Effector memory CD8-positive, alpha-beta T cell (primary cell): ENCODE measurements around the gene CFAP74.
A peak's percentile ranks its signal among the peaks of the same experiment; 100 is the strongest.

Source experiments
- ATAC-seq: fragments of 150-1000 bp; cut with Tn5 transposase; replicated peaks from 2 replicates; pipeline ENCODE4 v1.10.0; 2021; ENCODE audit warnings: mild to moderate bottlenecking, moderate library complexity
- DNase-seq, 3 experiments: peaks; one replicate each; pipeline ENCODE4 v3.0.0; 2021
- H3K27ac Mint-ChIP-seq, 2 donors: one replicate each; pipeline ENCODE4 v1.8.0; 2022; ENCODE audit warnings: mild to moderate bottlenecking in 2 of 2, mixed read lengths in 2 of 2, moderate library complexity in 2 of 2
- H3K27me3 Mint-ChIP-seq, 2 donors: one replicate each; pipeline ENCODE4 v1.8.0; 2022; ENCODE audit warnings: mixed read lengths in 2 of 2
- H3K36me3 Mint-ChIP-seq: one replicate; pipeline ENCODE4 v1.8.0; 2022; ENCODE audit warnings: mild to moderate bottlenecking, moderate library complexity, mixed read lengths; ENCODE audit not compliant: insufficient read depth
- H3K4me1 Mint-ChIP-seq, 2 donors: one replicate each; pipeline ENCODE4 v1.8.0; 2022; ENCODE audit warnings: low read depth in 2 of 2, mixed read lengths in 2 of 2
- H3K4me3 Mint-ChIP-seq, 2 donors: one replicate each; pipeline ENCODE4 v1.8.0; 2022; ENCODE audit warnings: mild to moderate bottlenecking in 2 of 2, mixed read lengths in 2 of 2, moderate library complexity in 2 of 2
- H3K9me3 Mint-ChIP-seq, 2 donors: one replicate each; pipeline ENCODE4 v1.8.0; 2022; ENCODE audit warnings: mixed read lengths in 2 of 2

CFAP74 gene

GRCh38 chr1:1907098-1907736 lies 96.4 kb downstream of the CFAP74 start:
- Mint-ChIP-seq H3K4me3 (peak overlapping the region in 1 of 2 donors; percentile 69), H3K4me1 (peaks cover 12 to 18% of the 10 kb centered on the region in 2 donors), H3K27me3 (no peaks in the 10 kb centered on the region), H3K9me3 (no peaks in the 10 kb centered on the region), H3K27ac (no peak overlapping the region), H3K36me3 (peaks cover 10% of the 10 kb centered on the region)
- ATAC-seq (no peak), DNase-seq (no peak)

GRCh38 chr1:1906185-1907097 lies 97.1 kb downstream of the CFAP74 start:
- Mint-ChIP-seq H3K4me3 (peak overlapping the region; percentile 50 to 69), H3K9me3 (no peaks in the 10 kb centered on the region), H3K4me1 (peaks cover 12 to 15% of the 10 kb centered on the region in 2 donors)

DNA sequence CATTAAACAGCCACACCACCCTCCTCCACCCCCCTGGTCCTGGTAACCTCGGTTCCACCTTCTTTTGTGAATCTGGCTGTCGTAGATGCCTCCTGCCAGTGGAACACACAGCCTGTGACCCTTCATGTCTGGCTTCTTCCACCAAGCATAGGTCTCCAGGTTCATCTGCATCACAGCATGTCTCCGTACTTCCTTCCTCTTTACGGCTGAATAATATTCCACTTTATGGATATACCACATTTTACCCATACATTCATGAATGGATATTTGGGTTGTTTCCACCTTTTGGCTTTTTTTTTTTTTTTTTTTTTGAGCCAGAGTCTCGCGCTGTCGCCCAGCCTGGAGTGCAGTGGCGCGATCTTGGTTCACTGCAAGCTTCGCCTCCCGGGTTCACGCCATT lies 100.4 kb downstream of the CFAP74 start:
- H3K4me3 Mint-ChIP-seq: no peak overlapping the region
- no peaks in the 10 kb centered on the region for H3K27me3 Mint-ChIP-seq
- no peak overlapping the region for H3K27ac Mint-ChIP-seq
- DNase-seq: no peak
- ATAC-seq: no peak
- no peaks in the 10 kb centered on the region for H3K9me3 Mint-ChIP-seq
- H3K4me1 Mint-ChIP-seq: peaks cover 5 to 8% of the 10 kb centered on the region in 2 donors
- H3K36me3 Mint-ChIP-seq: peaks cover 6% of the 10 kb centered on the region

More at GRCh38 chr1:1906185-1907097, 97.1 kb downstream of the CFAP74 start:
- Mint-ChIP-seq H3K27ac (no peak overlapping the region), H3K36me3 (peaks cover 10% of the 10 kb centered on the region), H3K27me3 (no peaks in the 10 kb centered on the region)
- peak; percentile 57 to 59 (median 57) for DNase-seq
- peak; percentile 26 for ATAC-seq

GRCh38 chr1:1901641-1902294 lies 101.8 kb downstream of the CFAP74 start:
- Mint-ChIP-seq H3K27me3 (no peaks in the 10 kb centered on the region), H3K27ac (no peak overlapping the region), H3K36me3 (peaks cover 6% of the 10 kb centered on the region), H3K4me3 (no peak overlapping the region), H3K9me3 (no peaks in the 10 kb centered on the region), H3K4me1 (peaks cover 5 to 8% of the 10 kb centered on the region in 2 donors)
- DNase-seq (no peak), ATAC-seq (no peak)

DNA sequence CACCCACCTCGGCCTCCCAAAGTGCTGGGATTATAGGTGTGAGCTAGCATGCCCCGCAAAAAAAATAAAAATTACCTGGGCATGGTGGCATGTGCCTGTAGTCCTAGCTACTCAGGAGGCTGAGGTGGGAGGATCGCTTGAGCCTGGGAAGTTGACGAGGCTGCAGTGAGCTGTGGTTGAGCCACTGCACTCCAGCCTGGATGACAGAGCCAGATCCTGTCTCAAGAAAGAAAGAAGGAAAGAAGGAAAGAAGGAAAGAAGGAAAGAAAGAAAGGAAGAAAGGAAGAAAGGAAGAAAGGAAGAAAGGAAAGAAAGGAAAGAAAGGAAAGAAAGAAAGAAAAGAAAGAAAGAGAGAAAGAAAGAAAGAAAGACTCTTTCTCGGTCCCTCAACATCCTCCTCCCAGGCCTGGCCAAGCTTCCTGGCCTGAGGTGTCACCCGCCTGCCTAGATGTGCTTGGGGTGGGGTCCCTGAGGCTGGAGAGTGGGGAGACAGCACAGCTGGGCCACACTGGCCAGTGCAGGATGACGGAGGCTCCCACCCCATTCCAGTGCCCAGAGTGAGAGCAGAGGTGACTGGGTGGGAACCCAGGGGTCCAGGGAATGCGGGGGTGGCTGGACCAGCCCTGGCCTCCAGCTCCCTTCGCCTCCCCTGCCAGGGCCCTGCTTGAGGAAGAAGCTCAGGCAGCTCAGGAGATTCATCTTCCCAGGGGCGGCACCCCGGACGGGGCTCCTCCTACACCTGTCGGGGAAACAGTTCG lies 102.5 kb downstream of the CFAP74 start:
- ATAC-seq (no peak), DNase-seq (no peak)
- H3K27ac Mint-ChIP-seq: no peak overlapping the region
- peaks cover under 1 to 4% of the 10 kb centered on the region in 2 donors for H3K4me1 Mint-ChIP-seq
- peaks cover 6% of the 10 kb centered on the region for H3K36me3 Mint-ChIP-seq
- no peak overlapping the region for H3K4me3 Mint-ChIP-seq
- peaks cover 0 to 2% of the 10 kb centered on the region in 2 donors for H3K27me3 Mint-ChIP-seq
- no peaks in the 10 kb centered on the region for H3K9me3 Mint-ChIP-seq

GRCh38 chr1:1899967-1900327 lies 103.6 kb downstream of the CFAP74 start:
- Mint-ChIP-seq H3K4me3 (no peak overlapping the region), H3K4me1 (peaks cover 2 to 6% of the 10 kb centered on the region in 2 donors), H3K36me3 (no peaks in the 10 kb centered on the region), H3K27me3 (peaks cover 4 to 13% of the 10 kb centered on the region in 2 donors), H3K9me3 (no peaks in the 10 kb centered on the region), H3K27ac (no peak overlapping the region)
- ATAC-seq (no peak), DNase-seq (no peak)

DNA sequence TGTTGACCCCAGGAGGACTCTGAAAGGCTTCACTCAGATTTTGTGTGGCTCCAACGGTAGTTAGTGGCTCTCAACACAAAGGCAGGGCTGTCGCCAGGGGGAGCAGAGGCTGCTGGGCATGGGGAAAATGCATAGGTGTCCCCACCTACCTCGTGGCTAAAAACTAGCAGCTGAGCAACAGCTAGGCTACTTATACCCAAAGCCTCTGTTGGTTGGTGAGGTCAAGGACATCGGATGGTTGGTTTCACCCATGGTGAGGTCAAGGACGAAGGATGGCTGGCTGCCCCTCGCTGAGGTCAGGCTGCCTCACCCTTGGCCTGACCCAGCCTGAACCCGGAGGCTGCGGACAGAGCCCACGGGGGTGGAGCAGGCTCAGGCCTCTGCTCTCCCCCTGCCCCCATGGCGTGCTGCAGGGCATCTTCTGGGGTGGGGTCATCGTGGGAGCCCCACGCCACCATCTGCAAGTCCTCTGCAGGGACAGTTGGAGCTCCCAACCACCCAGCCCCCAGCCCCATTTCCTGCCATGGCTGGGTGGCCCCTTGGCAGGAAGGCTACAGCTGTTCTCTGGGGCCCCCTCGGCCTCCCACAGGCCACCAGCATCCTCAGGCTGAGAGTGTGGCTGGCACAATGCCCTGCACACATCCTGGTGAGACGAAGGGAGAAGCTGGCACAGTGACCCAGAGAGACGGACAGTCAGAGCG lies 104.2 kb downstream of the CFAP74 start:
- no peak overlapping the region for H3K27ac Mint-ChIP-seq
- DNase-seq (peak in 2 of 3 experiments; percentile 39 to 44), ATAC-seq (peak; percentile 76)
- H3K4me3 Mint-ChIP-seq: no peak overlapping the region
- no peaks in the 10 kb centered on the region for H3K36me3 Mint-ChIP-seq
- H3K9me3 Mint-ChIP-seq: no peaks in the 10 kb centered on the region
- peaks cover 9 to 18% of the 10 kb centered on the region in 2 donors for H3K27me3 Mint-ChIP-seq
- H3K4me1 Mint-ChIP-seq: peaks cover 7 to 12% of the 10 kb centered on the region in 2 donors

DNA sequence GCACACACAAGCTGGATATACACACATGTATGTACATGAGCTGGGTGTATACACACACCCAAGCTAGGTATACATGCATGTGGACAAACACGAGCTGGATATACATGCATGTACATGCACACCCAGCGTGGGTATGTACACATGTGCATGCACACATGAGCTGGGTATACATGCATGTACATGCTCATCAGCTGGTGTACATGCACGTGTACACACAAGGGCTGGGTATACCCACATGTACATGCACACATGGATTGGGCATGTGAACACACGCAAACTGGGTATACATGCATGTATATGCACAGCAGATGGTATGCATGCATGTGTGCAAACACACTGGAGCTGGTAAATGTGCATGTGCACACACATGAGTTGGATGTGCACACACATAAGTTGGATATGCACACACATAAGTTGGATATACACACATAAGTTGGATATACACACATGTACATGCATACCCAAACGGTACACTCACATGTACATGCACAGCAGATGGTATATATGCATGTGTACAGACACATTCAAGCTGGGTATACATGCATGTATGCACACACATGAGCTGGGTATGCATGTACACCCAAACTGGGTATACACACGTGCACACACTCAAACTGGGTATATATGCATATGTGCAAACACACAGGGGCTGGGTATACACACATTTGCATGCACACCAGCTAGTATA lies 105.2 kb downstream of the CFAP74 start:
- DNase-seq: no peak
- no peaks in the 10 kb centered on the region for H3K9me3 Mint-ChIP-seq
- H3K27ac Mint-ChIP-seq: no peak overlapping the region
- no peak for ATAC-seq
- H3K36me3 Mint-ChIP-seq: no peaks in the 10 kb centered on the region
- no peak overlapping the region for H3K4me3 Mint-ChIP-seq
- peaks cover 9 to 20% of the 10 kb centered on the region in 2 donors for H3K27me3 Mint-ChIP-seq
- H3K4me1 Mint-ChIP-seq: peaks cover 11 to 14% of the 10 kb centered on the region in 2 donors

DNA sequence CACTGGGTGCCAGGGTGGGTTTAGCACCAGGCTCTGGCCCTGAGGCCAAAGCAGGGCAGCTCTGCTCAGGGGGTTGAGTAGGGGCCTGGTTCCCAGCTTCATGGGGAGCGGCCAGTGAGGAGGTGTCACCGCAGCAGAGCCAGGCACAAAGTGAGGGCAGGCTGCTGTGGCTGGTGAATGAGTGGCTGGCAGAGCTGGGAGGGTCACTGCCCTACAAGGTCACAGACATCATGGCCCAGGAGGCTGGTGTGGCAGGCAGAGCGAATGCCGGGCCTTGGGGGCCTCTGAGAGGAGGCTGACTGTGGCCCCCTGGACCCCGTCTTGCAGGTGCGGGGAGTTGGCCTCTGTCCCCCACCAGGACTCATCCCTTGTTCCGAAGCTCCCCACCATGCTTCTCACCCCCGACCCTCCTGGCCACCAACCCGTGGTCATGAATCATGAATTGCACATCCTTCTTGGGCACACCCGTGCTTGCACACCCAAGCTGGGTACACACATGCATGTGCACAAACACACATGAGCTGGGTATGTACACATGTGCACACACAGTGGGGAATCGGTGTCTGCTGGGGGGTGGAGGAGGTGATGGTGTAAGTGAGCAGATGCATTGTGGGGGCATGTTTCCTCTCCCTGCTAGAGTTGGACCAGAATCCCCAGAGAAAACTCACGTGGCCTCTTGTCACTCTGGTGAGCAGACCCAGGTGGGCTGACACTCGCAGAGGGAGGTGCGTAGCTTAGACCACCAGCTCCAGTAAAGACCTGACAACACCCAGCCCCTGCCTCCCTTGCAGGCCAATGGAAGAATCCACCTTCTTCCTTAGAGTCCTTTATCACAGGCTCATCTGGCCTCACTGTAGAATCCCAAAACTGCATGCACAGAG lies 107.9 kb downstream of the CFAP74 start:
- Mint-ChIP-seq H3K4me3 (no peak overlapping the region), H3K27me3 (peaks cover 9 to 20% of the 10 kb centered on the region in 2 donors), H3K36me3 (peaks cover 8% of the 10 kb centered on the region), H3K4me1 (peaks cover 22 to 25% of the 10 kb centered on the region in 2 donors), H3K27ac (no peak overlapping the region), H3K9me3 (no peaks in the 10 kb centered on the region)
- DNase-seq (no peak), ATAC-seq (no peak)

DNA sequence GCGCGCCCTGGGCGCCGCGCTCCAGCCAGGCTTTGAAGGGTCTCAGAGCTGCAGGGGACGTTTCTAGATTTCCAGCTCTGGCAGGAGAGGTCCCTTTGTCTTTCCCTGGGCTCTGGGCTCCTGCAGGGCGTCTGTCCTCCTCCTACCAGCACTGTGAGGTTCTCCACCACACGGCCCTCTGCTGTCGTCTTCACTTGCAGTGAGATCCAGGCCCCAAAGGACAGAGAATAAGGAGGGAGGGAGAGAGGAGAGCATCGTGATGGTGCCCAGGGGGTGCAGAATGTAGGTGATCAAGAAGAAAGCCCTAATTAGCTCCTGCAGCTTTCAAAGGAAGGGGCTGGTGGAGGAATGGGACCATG lies 108.5 kb downstream of the CFAP74 start:
- peaks cover 9 to 20% of the 10 kb centered on the region in 2 donors for H3K27me3 Mint-ChIP-seq
- no peak for ATAC-seq
- H3K4me1 Mint-ChIP-seq: peaks cover 22 to 25% of the 10 kb centered on the region in 2 donors
- DNase-seq: no peak
- peaks cover 11% of the 10 kb centered on the region for H3K36me3 Mint-ChIP-seq
- peak overlapping the region in 1 of 2 donors; percentile 68 for H3K4me3 Mint-ChIP-seq
- H3K9me3 Mint-ChIP-seq: no peaks in the 10 kb centered on the region
- peak overlapping the region in 1 of 2 donors; percentile 84 for H3K27ac Mint-ChIP-seq

DNA sequence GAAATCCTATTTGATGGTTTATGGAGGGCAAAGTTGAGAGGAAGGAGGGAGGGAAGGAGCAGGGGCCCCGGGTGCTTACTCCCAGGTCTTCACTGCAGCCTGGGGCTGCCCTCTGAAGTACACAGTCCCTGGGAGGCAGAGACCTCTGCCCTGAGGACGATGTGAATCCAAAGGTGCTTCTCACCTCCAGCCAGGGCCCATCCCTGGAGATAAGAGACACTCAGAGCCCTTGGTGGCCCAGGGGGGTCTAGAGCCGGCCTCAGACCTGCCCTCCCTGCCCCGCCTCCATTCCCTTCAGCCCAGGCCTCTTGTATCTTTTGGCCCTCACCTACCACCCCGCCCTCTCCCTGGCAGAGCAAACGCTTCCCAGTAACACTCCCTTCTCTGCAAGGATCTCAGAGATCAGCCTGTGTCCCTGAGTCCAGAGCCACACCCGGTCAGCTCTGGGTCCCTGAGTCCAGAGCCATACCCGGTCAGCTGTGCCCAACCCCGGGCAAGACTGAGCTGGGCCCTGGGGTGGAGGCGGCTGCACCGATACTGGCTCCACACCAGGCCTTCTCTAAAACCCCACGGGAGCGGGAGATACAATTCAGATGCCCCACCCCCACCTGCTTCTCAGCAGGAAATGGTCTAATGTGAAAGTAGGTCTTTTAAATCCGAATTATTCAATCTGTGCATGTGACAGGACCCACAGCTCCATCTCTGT lies 109.1 kb downstream of the CFAP74 start:
- H3K4me3 Mint-ChIP-seq: peak overlapping the region in 1 of 2 donors; percentile 68
- ATAC-seq (no peak), DNase-seq (no peak)
- H3K4me1 Mint-ChIP-seq: peaks cover 22 to 25% of the 10 kb centered on the region in 2 donors
- peak overlapping the region in 1 of 2 donors; percentile 84 for H3K27ac Mint-ChIP-seq
- H3K36me3 Mint-ChIP-seq: peaks cover 14% of the 10 kb centered on the region
- peaks cover 9 to 20% of the 10 kb centered on the region in 2 donors for H3K27me3 Mint-ChIP-seq
- no peaks in the 10 kb centered on the region for H3K9me3 Mint-ChIP-seq
